ENCODE measurements around the gene MRPL14.

Gene MRPL14

GRCh38 chr6:44088827-44089590 lies 38.2 kb downstream of the MRPL14 start:
- Histone ChIP-seq H3K4me3 (ENCODE audit: low read length, poor library complexity, severe bottlenecking) (no peak overlapping the region), H3K27me3 (ENCODE audit: insufficient read depth, low read length, poor library complexity, severe bottlenecking) (no peaks in the 10 kb centered on the region), H3K9ac (ENCODE audit: low read depth, low read length, poor library complexity, severe bottlenecking) (no peak overlapping the region), H3K79me2 (ENCODE audit: insufficient read depth, low read length) (no peaks in the 10 kb centered on the region), H3K36me3 (ENCODE audit: insufficient read depth, low read length) (no peaks in the 10 kb centered on the region), H3K4me1 (ENCODE audit: insufficient read depth, low read length, poor library complexity, severe bottlenecking) (peaks cover 10% of the 10 kb centered on the region), H4K20me1 (ENCODE audit: insufficient read depth, low read length, poor library complexity, severe bottlenecking) (no peaks in the 10 kb centered on the region), H3K9me3 (ENCODE audit: insufficient read depth, low read depth, low read length) (no peaks in the 10 kb centered on the region), H3K9me2 (replicated peaks; ENCODE audit: low read depth, low read length) (no peaks in the 10 kb centered on the region), H3F3A (ENCODE audit: low read depth) (no peaks in the 10 kb centered on the region), H2AFZ (ENCODE audit: low read length) (no peak overlapping the region), H3K4me2 (ENCODE audit: low read depth, low read length, poor library complexity, severe bottlenecking) (no peak overlapping the region)
- TF ChIP-seq EZH2phosphoT487 (IDR thresholded peaks at IDR 0.05; ENCODE audit: borderline replicate concordance), result no peak
- TF ChIP-seq CTCF (conservative IDR thresholded peaks at IDR 0.05; ENCODE audit: low read length), result no peak

- H2AFZ ChIP-seq (ENCODE audit: low read length), result no peak overlapping the region
- TF ChIP-seq CTCF (conservative IDR thresholded peaks at IDR 0.05; ENCODE audit: low read length) (no peak), EZH2phosphoT487 (IDR thresholded peaks at IDR 0.05; ENCODE audit: borderline replicate concordance) (no peak)
- H4K20me1 ChIP-seq (ENCODE audit: insufficient read depth, low read length, poor library complexity, severe bottlenecking), result no peaks in the 10 kb centered on the region
- no peaks in the 10 kb centered on the region for H3K36me3 ChIP-seq (ENCODE audit: insufficient read depth, low read length)
- H3K9me2 ChIP-seq (replicated peaks; ENCODE audit: low read depth, low read length), result no peaks in the 10 kb centered on the region
- H3K4me2 ChIP-seq (ENCODE audit: low read depth, low read length, poor library complexity, severe bottlenecking), result no peak overlapping the region
- no peak overlapping the region for H3K9ac ChIP-seq (ENCODE audit: low read depth, low read length, poor library complexity, severe bottlenecking)
- H3K4me3 ChIP-seq (ENCODE audit: low read length, poor library complexity, severe bottlenecking), result no peak overlapping the region
- no peaks in the 10 kb centered on the region for H3K9me3 ChIP-seq (ENCODE audit: insufficient read depth, low read depth, low read length)
- no peaks in the 10 kb centered on the region for H3K27me3 ChIP-seq (ENCODE audit: insufficient read depth, low read length, poor library complexity, severe bottlenecking)
- H3F3A ChIP-seq (ENCODE audit: low read depth), result no peaks in the 10 kb centered on the region
- H3K4me1 ChIP-seq (ENCODE audit: insufficient read depth, low read length, poor library complexity, severe bottlenecking), result peaks cover 13% of the 10 kb centered on the region
- H3K79me2 ChIP-seq (ENCODE audit: insufficient read depth, low read length), result no peaks in the 10 kb centered on the region
Measured at GRCh38 chr6:44087623-44088022, 39.6 kb downstream of the MRPL14 start.

GRCh38 chr6:44086931-44087574 lies 40.2 kb downstream of the MRPL14 start:
- Histone ChIP-seq H3K9me2 (replicated peaks; ENCODE audit: low read depth, low read length) (no peaks in the 10 kb centered on the region), H3F3A (ENCODE audit: low read depth) (no peaks in the 10 kb centered on the region), H3K27me3 (ENCODE audit: insufficient read depth, low read length, poor library complexity, severe bottlenecking) (no peaks in the 10 kb centered on the region), H3K4me1 (ENCODE audit: insufficient read depth, low read length, poor library complexity, severe bottlenecking) (peaks cover 13% of the 10 kb centered on the region), H2AFZ (ENCODE audit: low read length) (no peak overlapping the region), H3K79me2 (ENCODE audit: insufficient read depth, low read length) (no peaks in the 10 kb centered on the region), H3K9me3 (ENCODE audit: insufficient read depth, low read depth, low read length) (no peaks in the 10 kb centered on the region), H3K36me3 (ENCODE audit: insufficient read depth, low read length) (no peaks in the 10 kb centered on the region), H4K20me1 (ENCODE audit: insufficient read depth, low read length, poor library complexity, severe bottlenecking) (no peaks in the 10 kb centered on the region), H3K4me3 (ENCODE audit: low read length, poor library complexity, severe bottlenecking) (no peak overlapping the region), H3K4me2 (ENCODE audit: low read depth, low read length, poor library complexity, severe bottlenecking) (no peak overlapping the region), H3K9ac (ENCODE audit: low read depth, low read length, poor library complexity, severe bottlenecking) (no peak overlapping the region)
- TF ChIP-seq EZH2phosphoT487 (IDR thresholded peaks at IDR 0.05; ENCODE audit: borderline replicate concordance) (no peak), CTCF (conservative IDR thresholded peaks at IDR 0.05; ENCODE audit: low read length) (no peak)
